Suppressor macrophage treated with lipopolysaccharide for 1 hour (primary cell): ENCODE measurements around the gene NOTCH2.
A peak's percentile ranks its signal among the peaks of the same experiment; 100 is the strongest.

Experiments used
- DNase-seq, 3 donors: peaks; one replicate each; pipeline ENCODE4 v3.0.0-alpha.2; 2020 to 2022

The NOTCH2 gene

GRCh38 chr1:119971710-119972570 lies 97.5 kb downstream of the NOTCH2 start:
- DNase-seq, result no peak

- no peak for DNase-seq
These were observed 100.9 kb downstream of the NOTCH2 start for GRCh38 chr1:119968601-119969000.

GRCh38 chr1:119968068-119968492 lies 101.4 kb downstream of the NOTCH2 start:
- peak; percentile 72 to 85 (median 79) for DNase-seq

GRCh38 chr1:119966681-119967080 lies 102.8 kb downstream of the NOTCH2 start:
- no peak for DNase-seq

- no peak for DNase-seq
These were observed 103.4 kb downstream of the NOTCH2 start for GRCh38 chr1:119966020-119966419.

GRCh38 chr1:119964673-119965363 lies 104.6 kb downstream of the NOTCH2 start:
- DNase-seq, result no peak

- DNase-seq, result no peak
These were observed 107.0 kb downstream of the NOTCH2 start for GRCh38 chr1:119962296-119962968.

GRCh38 chr1:119960501-119960900 lies 109.0 kb downstream of the NOTCH2 start:
- no peak for DNase-seq

- no peak for DNase-seq
These were observed 109.9 kb downstream of the NOTCH2 start for GRCh38 chr1:119959268-119960220.

- no peak for DNase-seq
These were observed 111.2 kb downstream of the NOTCH2 start for GRCh38 chr1:119958223-119958622.

GRCh38 chr1:119956306-119956705 lies 113.2 kb downstream of the NOTCH2 start:
- DNase-seq, result no peak

- no peak for DNase-seq
These were observed 114.7 kb downstream of the NOTCH2 start for GRCh38 chr1:119954476-119955422.

- DNase-seq, result no peak
These were observed 116.0 kb downstream of the NOTCH2 start for GRCh38 chr1:119953266-119953998.

GRCh38 chr1:119952496-119952895 lies 117.0 kb downstream of the NOTCH2 start:
- DNase-seq, result no peak

- peak; percentile 68 to 83 (median 74) for DNase-seq
These were observed 120.9 kb downstream of the NOTCH2 start for GRCh38 chr1:119948342-119949214.

- no peak for DNase-seq
These were observed 122.0 kb downstream of the NOTCH2 start for GRCh38 chr1:119947468-119947867.

GRCh38 chr1:119946724-119947123 lies 122.7 kb downstream of the NOTCH2 start:
- no peak for DNase-seq

- no peak for DNase-seq
These were observed 126.2 kb downstream of the NOTCH2 start for GRCh38 chr1:119943216-119943615.

GRCh38 chr1:119941392-119941791 lies 128.1 kb downstream of the NOTCH2 start:
- DNase-seq, result no peak
